GM19397 (cell line): Measurements from ENCODE around the gene ARHGAP26.
"Not testable (repeated sequence)": the region's sequence is repeated elsewhere in the genome, so short reads cannot be mapped to it uniquely, and the experiment has no call there.

ENCODE experiments used
- ATAC-seq: cut with Tn5 transposase; IDR thresholded peaks from one replicate; pipeline ENCODE4 v1.9.1; 2021; ENCODE audit warnings: mild to moderate bottlenecking, moderate library complexity; ENCODE audit not compliant: unreplicated experiment

The ARHGAP26 gene

GRCh38 chr5:142920849-142921612, 150.9 kb downstream of the ARHGAP26 start:
- no peak for ATAC-seq

DNA sequence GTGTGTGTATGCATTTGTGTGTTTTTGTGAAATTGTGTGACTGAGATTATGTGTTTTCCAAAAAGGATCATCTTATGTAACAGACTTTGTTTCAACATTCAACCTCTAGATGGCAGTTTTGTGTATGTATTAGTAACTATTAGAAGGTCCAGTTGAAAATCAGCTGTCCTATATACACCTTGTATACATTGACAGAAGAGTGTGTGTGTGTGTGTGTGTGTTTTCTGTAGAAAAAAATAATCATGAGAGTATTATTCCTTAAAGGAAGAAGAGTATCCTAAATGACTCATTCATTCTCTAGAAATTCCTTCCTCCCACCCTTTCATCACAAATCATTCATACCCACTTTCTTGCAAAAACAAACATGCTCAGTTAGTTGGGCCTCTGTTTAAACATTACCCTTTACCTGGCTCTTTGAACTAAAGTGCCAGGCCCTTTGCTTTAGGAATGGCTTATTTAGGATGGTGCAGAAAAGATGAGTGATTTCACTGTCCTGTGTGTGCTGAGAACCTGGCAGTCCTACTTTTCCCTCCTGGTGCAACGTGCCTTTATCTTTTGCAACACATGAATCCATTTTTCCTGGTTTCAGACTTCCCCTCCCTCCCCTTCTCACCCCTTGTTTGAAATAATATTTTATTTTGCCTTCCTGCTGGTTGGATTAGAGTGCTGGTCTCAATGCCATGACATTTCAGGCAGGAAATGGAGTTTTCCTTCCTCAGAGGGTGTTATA, 152.2 kb downstream of the ARHGAP26 start:
- no peak for ATAC-seq

DNA sequence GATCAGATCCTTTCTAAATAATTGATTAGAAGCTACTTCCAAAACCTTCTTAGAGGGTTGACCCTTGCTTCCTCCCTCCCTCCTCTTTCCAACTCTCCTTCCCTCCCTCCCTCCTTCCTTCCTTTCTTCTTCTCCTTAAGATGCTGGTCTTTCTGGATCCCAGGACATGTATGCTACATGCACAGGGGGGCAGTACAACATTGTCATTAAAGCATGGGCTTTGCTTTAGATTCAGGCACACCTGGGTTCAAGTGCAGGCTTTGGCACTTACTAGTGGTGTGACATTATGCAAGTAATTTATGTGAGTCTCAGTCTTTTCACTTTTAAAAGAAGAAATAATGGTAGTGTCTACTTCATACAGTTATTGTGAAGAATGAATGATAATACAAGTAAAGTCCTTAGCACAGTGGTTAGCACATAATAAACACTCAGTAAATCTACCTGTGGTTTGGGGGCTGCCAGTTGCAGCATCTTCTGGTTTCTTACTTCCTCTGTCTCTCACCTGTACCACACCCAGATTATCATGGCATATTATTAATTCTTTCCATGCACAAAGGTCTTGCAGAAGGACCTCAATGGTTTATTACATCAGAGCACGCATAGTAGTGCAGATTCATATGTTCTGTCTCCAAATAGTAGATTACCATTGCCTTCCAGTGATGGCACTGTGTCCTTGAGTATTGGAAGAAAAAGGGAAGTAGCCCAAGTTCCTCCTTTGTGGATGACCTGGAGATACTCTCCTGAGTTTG, 154.1 kb downstream of the ARHGAP26 start:
- no peak for ATAC-seq

- no peak for ATAC-seq
These were observed 155.6 kb downstream of the ARHGAP26 start for GRCh38 chr5:142925795-142926194.

DNA sequence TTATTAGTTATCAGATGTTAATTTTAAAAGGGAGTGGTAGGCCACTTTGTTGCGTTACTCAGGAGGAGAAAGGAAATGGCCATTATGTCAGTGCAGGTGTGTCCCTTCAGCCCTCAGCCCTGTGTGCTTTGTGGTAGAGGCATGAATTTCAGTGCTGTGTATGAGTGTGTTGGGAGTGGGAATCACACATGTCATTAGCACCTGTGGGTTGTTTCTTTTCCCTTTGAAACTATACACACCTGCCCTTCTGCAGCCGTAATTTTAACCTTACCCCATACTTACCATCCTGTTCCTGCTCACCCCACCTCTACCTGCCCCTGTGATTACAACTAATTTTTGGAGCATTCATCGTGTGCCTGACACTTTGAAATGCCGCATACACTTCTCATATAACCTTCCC, 156.4 kb downstream of the ARHGAP26 start:
- no peak for ATAC-seq

GRCh38 chr5:142928999-142929398, 158.8 kb downstream of the ARHGAP26 start:
- not testable (repeated sequence) for ATAC-seq

DNA sequence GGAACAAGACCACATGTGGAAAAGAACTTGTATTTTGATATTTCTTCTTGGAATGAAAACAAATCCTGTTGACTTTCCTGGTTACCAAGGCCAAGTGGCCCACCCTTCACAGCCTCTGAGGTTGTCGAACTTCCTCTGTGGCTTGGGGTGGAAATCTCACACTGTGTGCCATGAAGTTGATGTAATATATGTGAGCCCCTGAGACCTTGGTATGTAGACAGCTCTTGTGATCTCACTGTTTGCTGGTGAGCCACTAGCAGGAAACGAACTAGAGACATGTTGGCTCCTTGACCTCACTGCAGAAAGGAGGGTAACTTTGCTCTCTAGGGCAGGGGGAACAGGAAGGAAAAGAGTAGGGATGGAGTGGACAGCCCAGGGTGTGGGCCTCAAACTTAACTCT, 159.4 kb downstream of the ARHGAP26 start:
- ATAC-seq, result no peak

DNA sequence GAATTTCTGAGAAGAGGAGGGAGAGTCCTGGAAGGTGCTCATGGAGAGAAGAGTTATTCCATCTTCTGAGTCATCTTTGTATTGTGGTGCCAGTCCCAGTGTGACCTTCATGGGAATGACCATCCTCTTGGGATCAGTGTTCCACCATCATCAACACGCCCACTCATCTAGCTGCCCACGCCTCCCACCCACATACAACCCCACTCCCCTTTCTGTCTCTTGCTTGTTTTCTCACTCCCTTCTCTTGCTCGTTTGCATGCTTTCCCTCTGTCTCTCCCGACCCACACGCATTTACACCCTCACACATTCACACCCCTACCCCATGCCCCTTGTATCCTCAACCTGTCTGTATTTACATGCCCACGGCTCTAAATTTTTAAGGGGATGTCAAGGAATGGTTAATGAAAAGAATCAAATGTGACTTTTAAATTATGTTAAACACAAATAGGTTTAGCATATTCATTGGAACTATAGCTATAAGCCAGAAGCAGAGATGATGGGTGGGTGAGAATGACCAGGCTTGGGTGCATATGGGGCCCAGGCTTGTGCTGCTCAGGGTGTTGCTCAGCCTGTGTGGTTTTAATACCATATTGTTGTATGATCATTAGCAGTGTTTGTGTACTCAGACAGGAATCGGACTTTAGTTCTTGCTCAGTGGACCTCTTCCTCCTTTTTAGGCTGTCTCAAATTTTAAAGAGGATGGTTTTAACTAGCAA, 160.4 kb downstream of the ARHGAP26 start:
- no peak for ATAC-seq

- ATAC-seq, result no peak
These were observed 161.9 kb downstream of the ARHGAP26 start for GRCh38 chr5:142931896-142932686.

GRCh38 chr5:142934051-142934762, 164.0 kb downstream of the ARHGAP26 start:
- ATAC-seq, result no peak

- no peak for ATAC-seq
These were observed 164.8 kb downstream of the ARHGAP26 start for GRCh38 chr5:142935014-142935413.

GRCh38 chr5:142937374-142937773, 167.2 kb downstream of the ARHGAP26 start:
- no peak for ATAC-seq

DNA sequence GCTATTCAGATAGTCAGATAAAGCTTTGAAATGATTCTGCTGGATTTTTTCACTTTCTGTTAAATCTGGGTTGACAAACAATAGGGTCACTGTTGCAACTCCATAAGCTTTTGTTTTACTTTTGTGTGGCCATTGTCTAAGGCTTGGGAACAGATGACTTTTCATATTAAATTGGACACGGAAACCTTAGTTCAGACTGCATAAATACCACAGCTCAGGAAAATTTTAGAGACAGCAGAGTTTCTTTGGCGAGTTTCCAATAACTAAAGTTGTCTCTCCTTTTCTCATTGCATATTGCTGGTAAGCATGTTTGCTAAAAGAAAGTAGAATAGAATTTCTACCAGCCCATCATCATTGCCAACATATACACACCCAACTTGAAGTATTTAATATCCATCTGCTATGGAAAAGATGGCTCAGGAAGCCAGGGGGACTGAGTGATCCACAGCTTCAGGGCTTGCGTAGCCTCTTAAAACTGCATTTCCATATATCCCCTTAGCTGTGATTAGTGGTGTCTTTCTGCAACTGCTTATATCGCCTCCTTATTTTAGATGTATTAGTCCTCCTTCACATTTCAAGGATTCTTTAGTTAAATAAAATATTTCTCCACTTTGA, 168.2 kb downstream of the ARHGAP26 start:
- ATAC-seq, result no peak

DNA sequence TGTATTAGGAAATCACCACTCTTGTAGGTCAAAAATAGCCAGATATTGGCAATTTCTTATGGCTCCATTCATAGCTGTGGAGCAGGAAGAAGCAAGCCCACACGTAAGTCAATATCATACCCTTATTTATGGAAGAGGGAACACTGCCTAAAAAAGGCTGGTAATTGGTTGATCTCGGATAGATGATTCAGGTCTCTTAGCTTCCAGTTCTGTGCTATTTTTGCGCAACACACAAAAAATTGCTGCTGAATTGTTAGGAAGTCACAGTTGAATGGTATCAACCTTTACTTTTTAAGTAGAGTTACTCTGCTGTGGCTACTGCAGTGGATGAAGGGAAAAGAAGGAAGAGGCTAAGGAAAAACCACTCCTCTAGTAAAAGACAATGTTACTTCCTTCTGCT, 168.8 kb downstream of the ARHGAP26 start:
- ATAC-seq, result no peak

- no peak for ATAC-seq
These were observed 169.7 kb downstream of the ARHGAP26 start for GRCh38 chr5:142939884-142940283.

GRCh38 chr5:142941245-142941644, 171.1 kb downstream of the ARHGAP26 start:
- ATAC-seq, result no peak

DNA sequence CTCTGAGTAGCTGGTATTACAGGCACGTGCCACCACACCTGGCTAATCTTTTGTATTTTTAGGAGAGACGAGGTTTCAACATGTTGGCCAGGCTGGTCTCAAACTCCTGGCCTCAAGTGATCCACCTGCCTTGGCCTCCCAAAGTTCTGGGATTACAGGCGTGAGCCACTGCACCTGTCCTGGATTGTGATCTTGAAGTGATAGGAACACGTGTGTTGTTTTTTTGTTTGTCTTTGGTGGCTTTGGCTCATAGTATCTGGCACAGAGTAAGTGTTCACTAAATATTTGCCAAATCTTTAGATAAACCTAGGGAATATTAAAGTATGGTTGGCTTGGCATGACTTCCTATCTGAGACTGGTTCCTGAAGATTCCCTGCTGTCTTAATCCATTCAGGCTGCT, 172.7 kb downstream of the ARHGAP26 start:
- no peak for ATAC-seq

- no peak for ATAC-seq
These were observed 174.0 kb downstream of the ARHGAP26 start for GRCh38 chr5:142944140-142944539.

- no peak for ATAC-seq
These were observed 175.1 kb downstream of the ARHGAP26 start for GRCh38 chr5:142945321-142945720.
